Stomach (tissue), 4 donors: ENCODE measurements around the gene C19orf33.
A peak's percentile ranks its signal among the peaks of the same experiment; 100 is the strongest.

Experiments
- EP300 ChIP-seq: sonication (generic); formaldehyde crosslinking; IDR thresholded peaks from one replicate; pipeline ENCODE4 v1.6.1; 2017; ENCODE audit warnings: antibody characterized with exemption
- POLR2A ChIP-seq, 4 donors: fragments of 450-650 bp; IDR thresholded peaks; one replicate each; pipeline ENCODE4 v1.6.1; 2016; ENCODE audit warnings: antibody characterized with exemption in 4 of 4, control low read depth in 2 of 4, mild to moderate bottlenecking in 1 of 4, moderate library complexity in 1 of 4
- POLR2AphosphoS5 ChIP-seq, 3 donors: sonication (generic); formaldehyde crosslinking; IDR thresholded peaks; one replicate each; pipeline ENCODE4 v1.6.1; 2016; ENCODE audit warnings: antibody characterized with exemption in 3 of 3
- TF ChIP-seq, protein P1 (sequence below), 7 experiments: fragments of 450-650 bp in 4 of 7; fragments of 200-600 bp in 3 of 7; sonication (generic) in 3 of 7; IDR thresholded peaks; one replicate each; pipeline ENCODE4 v1.5.1; 2016 to 2019; ENCODE audit warnings: antibody characterized with exemption in 7 of 7, control low read depth in 2 of 7, mild to moderate bottlenecking in 1 of 7

DNA sequence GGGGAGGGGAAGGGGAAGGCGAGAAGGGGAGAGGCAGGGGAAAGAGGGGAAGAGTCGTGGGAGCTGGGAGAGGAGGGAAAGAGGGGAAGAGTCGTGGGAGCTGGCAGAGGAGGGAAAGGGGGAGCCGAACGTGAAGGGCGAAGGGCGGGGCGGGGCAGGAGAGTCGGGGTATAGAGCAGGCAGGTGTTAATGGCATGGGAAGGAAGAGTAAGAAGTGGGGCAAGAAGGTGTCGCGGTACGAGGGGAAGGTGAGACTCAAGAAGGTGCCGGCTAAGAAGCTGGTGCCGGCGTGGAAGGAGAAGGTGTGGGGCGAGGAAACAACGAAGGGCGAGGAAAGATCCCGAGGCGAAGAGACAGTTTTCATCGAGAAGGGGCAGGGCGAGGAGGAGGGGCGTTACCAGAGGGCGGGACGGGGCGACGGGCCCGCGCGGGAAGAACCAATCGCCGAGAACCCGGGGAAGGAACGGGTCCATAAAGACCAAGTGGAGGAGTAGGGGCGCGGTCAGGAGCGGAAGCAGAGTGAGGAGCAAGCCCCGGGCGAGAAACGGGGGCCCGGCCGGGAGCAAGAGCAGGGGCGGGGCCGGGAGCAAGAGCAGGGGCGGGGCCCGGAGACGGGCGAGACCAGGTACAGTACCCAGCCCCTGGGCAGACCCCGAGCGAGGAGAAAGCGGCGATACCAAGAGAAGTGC, 32.0 kb downstream of the C19orf33 start:
- TF ChIP-seq, protein P1, sequence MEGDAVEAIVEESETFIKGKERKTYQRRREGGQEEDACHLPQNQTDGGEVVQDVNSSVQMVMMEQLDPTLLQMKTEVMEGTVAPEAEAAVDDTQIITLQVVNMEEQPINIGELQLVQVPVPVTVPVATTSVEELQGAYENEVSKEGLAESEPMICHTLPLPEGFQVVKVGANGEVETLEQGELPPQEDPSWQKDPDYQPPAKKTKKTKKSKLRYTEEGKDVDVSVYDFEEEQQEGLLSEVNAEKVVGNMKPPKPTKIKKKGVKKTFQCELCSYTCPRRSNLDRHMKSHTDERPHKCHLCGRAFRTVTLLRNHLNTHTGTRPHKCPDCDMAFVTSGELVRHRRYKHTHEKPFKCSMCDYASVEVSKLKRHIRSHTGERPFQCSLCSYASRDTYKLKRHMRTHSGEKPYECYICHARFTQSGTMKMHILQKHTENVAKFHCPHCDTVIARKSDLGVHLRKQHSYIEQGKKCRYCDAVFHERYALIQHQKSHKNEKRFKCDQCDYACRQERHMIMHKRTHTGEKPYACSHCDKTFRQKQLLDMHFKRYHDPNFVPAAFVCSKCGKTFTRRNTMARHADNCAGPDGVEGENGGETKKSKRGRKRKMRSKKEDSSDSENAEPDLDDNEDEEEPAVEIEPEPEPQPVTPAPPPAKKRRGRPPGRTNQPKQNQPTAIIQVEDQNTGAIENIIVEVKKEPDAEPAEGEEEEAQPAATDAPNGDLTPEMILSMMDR (IDR thresholded peaks at IDR 0.05) = no peak
- TF ChIP-seq EP300 = no peak
- no peak for TF ChIP-seq POLR2A (IDR thresholded peaks at IDR 0.05)
- TF ChIP-seq POLR2AphosphoS5 (IDR thresholded peaks at IDR 0.05) = peak; percentile 66 to 90 (median 73)
